Measurements from ENCODE around the gene STARD7. TPM values are rescaled to one million over a fixed set of nuclear protein-coding genes. Genes with fewer than 3 reads are reported as not detected.
"Not testable (repeated sequence)": the region's sequence is repeated elsewhere in the genome, so short reads cannot be mapped to it uniquely, and the experiment has no call there.

STARD7 gene
- total and polyA plus RNA-seq, 7 donors: 39.6 to 88.5 (median 69.5) TPM

GRCh38 chr2:96231316-96231715 lies 22.7 kb upstream of the STARD7 start:
- intact Hi-C loops (cut with DNase I): no loop called here
- no peak for TF ChIP-seq CTCF (IDR thresholded peaks at IDR 0.05)
- no peak for TF ChIP-seq POLR2A (IDR thresholded peaks at IDR 0.05)
- no peak for TF ChIP-seq EP300 (IDR thresholded peaks at IDR 0.05)
- no peak for TF ChIP-seq POLR2AphosphoS5 (IDR thresholded peaks at IDR 0.05)
- Histone ChIP-seq H3K4me3 (no peak overlapping the region), H3K27me3 (no peaks in the 10 kb centered on the region), H3K4me1 (no peaks in the 10 kb centered on the region), H3K27ac (no peak overlapping the region), H3K36me3 (no peaks in the 10 kb centered on the region), H3K9me3 (no peaks in the 10 kb centered on the region)
- WGBS, 2 donors: 94 to 96% methylated on average over 4 of the region's 4 CpGs
- DNase-seq: no peak

- Histone ChIP-seq H3K9me3 (no peaks in the 10 kb centered on the region), H3K4me1 (no peaks in the 10 kb centered on the region), H3K36me3 (no peaks in the 10 kb centered on the region), H3K27ac (no peak overlapping the region), H3K4me3 (no peak overlapping the region), H3K27me3 (no peaks in the 10 kb centered on the region)
- intact Hi-C loops (cut with DNase I): no loop called here
- WGBS, 2 donors: 44 to 60% methylated on average over 3 of the region's 3 CpGs
- no peak for DNase-seq
- no peak for TF ChIP-seq EP300 (IDR thresholded peaks at IDR 0.05)
- TF ChIP-seq CTCF (IDR thresholded peaks at IDR 0.05): no peak
- no peak for TF ChIP-seq POLR2AphosphoS5 (IDR thresholded peaks at IDR 0.05)
- no peak for TF ChIP-seq POLR2A (IDR thresholded peaks at IDR 0.05)
Observed at GRCh38 chr2:96225016-96225533, 16.4 kb upstream of the STARD7 start.

DNA sequence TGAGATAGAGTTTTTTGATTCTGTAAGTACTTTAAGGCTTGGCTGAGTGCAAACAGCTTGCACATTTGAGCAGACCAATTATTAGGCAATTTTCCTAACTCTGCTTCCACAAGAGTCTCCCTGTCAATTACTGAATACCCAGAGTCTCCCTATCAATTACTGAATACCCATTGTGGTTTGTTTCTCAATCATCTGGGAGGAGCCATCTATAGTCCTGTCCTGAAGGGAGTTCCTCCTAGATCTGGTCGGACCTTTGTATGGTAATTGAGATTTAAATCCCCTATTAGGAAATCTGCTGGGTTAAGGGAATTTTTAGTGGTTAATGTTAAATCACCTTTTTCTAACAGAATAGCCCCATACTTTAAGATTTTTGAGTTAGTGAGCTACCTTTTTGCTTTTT lies 12.5 kb upstream of the STARD7 start:
- H3K27me3 ChIP-seq; H3K4me3 ChIP-seq; H3K4me1 ChIP-seq; intact Hi-C loops (cut with DNase I); H3K27ac ChIP-seq; H3K36me3 ChIP-seq; H3K9me3 ChIP-seq; DNase-seq: not testable (repeated sequence)
- WGBS, 2 donors: 86 to 89% methylated on average over 1 of the region's 1 CpG

GRCh38 chr2:96219959-96220358 lies 11.3 kb upstream of the STARD7 start:
- intact Hi-C loops (cut with DNase I); H3K36me3 ChIP-seq; DNase-seq; H3K27ac ChIP-seq; H3K4me1 ChIP-seq; H3K9me3 ChIP-seq; H3K27me3 ChIP-seq; H3K4me3 ChIP-seq: not testable (repeated sequence)
- 95 to 97% methylated on average over 4 of the region's 4 CpGs for WGBS, 2 donors

- TF ChIP-seq POLR2A (IDR thresholded peaks at IDR 0.05) (no peak), POLR2AphosphoS5 (IDR thresholded peaks at IDR 0.05) (no peak), CTCF (IDR thresholded peaks at IDR 0.05) (no peak), EP300 (IDR thresholded peaks at IDR 0.05) (no peak)
- intact Hi-C loops (cut with DNase I): no loop called here
- Histone ChIP-seq H3K4me1 (no peaks in the 10 kb centered on the region), H3K4me3 (no peak overlapping the region), H3K27ac (no peak overlapping the region), H3K36me3 (no peaks in the 10 kb centered on the region), H3K9me3 (no peaks in the 10 kb centered on the region), H3K27me3 (no peaks in the 10 kb centered on the region)
- DNase-seq: no peak
- WGBS, 2 donors: 92 to 93% methylated on average over 13 of the region's 13 CpGs
Observed at GRCh38 chr2:96218508-96219131, 10.0 kb upstream of the STARD7 start.

GRCh38 chr2:96214554-96214953 lies 5.9 kb upstream of the STARD7 start:
- DNase-seq: no peak
- Histone ChIP-seq H3K36me3 (no peaks in the 10 kb centered on the region), H3K4me1 (peaks cover 0 to 8% (median 7%) of the 10 kb centered on the region in 4 donors), H3K27ac (no peak overlapping the region), H3K9me3 (no peaks in the 10 kb centered on the region), H3K4me3 (no peak overlapping the region), H3K27me3 (no peaks in the 10 kb centered on the region)
- WGBS, 2 donors: 88 to 93% methylated on average over 4 of the region's 4 CpGs
- no peak for TF ChIP-seq POLR2AphosphoS5 (IDR thresholded peaks at IDR 0.05)
- no peak for TF ChIP-seq CTCF (IDR thresholded peaks at IDR 0.05)
- intact Hi-C loops (cut with DNase I): no loop called here

All from sigmoid colon (tissue), 7 donors.